Measurements from ENCODE around the gene LRRC57. TPM values are rescaled to one million over a fixed set of nuclear protein-coding genes. Genes with fewer than 3 reads are reported as not detected.

The LRRC57 gene
- total RNA-seq, 1 donor from 2014 or later = 25.9 TPM

DNA sequence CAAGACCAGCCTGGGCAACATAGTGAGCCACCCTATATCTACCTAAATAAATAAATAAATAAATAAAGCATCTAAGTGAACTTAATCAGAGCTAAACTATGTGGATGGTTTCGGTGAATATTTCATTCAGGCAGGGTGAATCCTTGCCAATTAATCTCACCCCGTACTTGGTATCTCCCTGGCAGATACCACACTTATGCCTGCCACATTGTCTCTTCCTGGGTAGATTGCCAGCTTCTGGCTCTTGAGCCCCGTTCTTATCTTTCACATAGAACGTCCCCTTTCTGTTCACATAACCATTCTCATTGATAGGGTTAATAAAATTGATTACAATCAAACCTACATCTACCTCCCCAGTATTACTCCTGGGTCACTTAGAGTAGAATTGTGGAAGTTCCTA is 46.1 kb downstream of the LRRC57 start:
- Histone ChIP-seq H3K27ac (no peak overlapping the region), H3K4me1 (peaks cover 53% of the 10 kb centered on the region), H3K36me3 (no peaks in the 10 kb centered on the region), H3K9me3 (no peaks in the 10 kb centered on the region), H3K27me3 (no peaks in the 10 kb centered on the region), H3K4me3 (no peak overlapping the region)
- TF ChIP-seq, protein P1, sequence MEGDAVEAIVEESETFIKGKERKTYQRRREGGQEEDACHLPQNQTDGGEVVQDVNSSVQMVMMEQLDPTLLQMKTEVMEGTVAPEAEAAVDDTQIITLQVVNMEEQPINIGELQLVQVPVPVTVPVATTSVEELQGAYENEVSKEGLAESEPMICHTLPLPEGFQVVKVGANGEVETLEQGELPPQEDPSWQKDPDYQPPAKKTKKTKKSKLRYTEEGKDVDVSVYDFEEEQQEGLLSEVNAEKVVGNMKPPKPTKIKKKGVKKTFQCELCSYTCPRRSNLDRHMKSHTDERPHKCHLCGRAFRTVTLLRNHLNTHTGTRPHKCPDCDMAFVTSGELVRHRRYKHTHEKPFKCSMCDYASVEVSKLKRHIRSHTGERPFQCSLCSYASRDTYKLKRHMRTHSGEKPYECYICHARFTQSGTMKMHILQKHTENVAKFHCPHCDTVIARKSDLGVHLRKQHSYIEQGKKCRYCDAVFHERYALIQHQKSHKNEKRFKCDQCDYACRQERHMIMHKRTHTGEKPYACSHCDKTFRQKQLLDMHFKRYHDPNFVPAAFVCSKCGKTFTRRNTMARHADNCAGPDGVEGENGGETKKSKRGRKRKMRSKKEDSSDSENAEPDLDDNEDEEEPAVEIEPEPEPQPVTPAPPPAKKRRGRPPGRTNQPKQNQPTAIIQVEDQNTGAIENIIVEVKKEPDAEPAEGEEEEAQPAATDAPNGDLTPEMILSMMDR (IDR thresholded peaks at IDR 0.05) = no peak
- DNase-seq = no peak
- intact Hi-C loops (cut with DNase I) = no loop called here
- no peak for ATAC-seq

DNA sequence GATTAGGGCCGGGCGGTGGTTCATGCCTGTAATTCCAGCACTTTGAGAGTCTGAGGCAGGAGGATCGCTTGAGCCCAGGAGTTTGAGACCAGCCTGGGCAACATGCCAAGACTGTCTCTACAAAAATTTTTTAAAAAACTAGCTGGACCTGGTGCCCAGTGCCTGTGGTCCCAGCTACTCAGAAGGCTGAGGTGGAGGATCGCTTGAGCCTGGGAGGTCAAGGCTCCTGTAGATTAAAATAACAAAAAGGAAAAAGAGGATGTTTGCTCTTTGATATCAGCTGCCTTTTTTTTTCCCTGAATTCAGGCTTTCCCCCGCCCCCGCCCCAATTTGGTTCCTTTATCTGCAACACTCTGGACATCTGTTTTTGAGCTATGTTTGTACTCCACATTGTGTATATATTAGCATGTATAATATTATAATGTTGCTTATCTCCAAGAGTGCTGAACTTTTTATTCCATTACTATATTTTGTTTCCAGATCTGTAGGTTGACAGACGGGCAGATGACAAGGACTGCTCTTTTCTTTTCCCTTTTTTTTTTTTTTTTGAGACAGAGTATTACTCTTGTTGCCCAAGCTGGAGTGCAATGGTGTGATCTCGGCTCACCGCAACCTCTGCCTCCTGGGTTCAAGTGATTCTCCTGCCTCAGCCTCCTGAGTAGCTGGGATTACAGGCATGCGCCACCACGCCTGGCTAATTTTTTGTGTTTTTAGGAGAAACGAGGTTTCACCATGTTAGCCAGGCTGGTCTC is 48.6 kb downstream of the LRRC57 start:
- no peaks in the 10 kb centered on the region for H3K9me3 ChIP-seq
- ATAC-seq = no peak
- no peak for DNase-seq
- H3K4me3 ChIP-seq = no peak overlapping the region
- peaks cover 62% of the 10 kb centered on the region for H3K4me1 ChIP-seq
- H3K27me3 ChIP-seq = no peaks in the 10 kb centered on the region
- intact Hi-C loops (cut with DNase I) = no loop called here
- TF ChIP-seq, protein P1 (IDR thresholded peaks at IDR 0.05) = no peak
- no peaks in the 10 kb centered on the region for H3K36me3 ChIP-seq
- peak overlapping the region; percentile 56 for H3K27ac ChIP-seq

DNA sequence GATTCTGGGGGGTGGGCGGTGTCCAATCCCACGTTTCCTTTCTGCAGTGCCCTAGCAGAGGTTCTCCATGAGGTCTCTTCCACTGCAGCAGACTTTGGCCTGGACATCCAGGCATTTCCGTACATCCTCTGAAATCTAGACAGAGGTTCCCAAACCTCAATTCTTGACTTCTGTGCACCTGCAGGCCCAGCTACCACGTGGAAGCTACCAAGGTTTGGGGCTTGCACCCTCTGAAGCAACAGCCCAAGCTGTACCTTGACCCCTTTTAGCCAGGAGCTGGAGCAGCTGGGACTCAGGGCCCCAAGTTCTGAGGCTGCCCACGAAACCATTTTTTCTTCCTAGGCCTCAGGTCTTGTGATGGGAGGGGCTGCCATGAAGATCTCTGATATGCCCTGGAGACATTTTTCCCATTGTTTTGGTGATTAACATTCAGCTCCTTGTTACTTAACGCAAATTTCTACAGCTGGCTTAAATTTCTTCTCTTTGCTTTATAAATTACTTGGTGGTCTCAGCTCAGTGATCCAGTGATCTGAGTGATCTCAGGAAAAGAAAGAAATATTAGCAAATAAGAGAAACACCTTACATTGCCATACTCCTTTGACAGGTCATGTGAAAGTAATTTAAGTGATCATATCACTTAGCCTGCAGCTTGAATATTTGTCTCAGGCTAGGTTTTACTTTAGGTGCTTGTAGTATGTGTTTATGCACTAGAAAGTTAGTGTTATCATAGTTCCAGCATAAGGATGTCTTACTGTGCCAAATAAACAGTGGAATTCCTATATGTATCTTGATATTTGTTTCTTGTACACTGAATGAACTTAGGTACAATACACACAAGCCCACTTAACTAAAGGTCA is 50.2 kb downstream of the LRRC57 start:
- no peak overlapping the region for H3K4me3 ChIP-seq
- H3K9me3 ChIP-seq = no peaks in the 10 kb centered on the region
- TF ChIP-seq, protein P1 (IDR thresholded peaks at IDR 0.05) = no peak
- intact Hi-C loops (cut with DNase I) = no loop called here
- peaks cover 64% of the 10 kb centered on the region for H3K4me1 ChIP-seq
- DNase-seq (no peak), ATAC-seq (no peak)
- no peaks in the 10 kb centered on the region for H3K36me3 ChIP-seq
- peak overlapping the region; percentile 7 for H3K27ac ChIP-seq
- no peaks in the 10 kb centered on the region for H3K27me3 ChIP-seq

DNA sequence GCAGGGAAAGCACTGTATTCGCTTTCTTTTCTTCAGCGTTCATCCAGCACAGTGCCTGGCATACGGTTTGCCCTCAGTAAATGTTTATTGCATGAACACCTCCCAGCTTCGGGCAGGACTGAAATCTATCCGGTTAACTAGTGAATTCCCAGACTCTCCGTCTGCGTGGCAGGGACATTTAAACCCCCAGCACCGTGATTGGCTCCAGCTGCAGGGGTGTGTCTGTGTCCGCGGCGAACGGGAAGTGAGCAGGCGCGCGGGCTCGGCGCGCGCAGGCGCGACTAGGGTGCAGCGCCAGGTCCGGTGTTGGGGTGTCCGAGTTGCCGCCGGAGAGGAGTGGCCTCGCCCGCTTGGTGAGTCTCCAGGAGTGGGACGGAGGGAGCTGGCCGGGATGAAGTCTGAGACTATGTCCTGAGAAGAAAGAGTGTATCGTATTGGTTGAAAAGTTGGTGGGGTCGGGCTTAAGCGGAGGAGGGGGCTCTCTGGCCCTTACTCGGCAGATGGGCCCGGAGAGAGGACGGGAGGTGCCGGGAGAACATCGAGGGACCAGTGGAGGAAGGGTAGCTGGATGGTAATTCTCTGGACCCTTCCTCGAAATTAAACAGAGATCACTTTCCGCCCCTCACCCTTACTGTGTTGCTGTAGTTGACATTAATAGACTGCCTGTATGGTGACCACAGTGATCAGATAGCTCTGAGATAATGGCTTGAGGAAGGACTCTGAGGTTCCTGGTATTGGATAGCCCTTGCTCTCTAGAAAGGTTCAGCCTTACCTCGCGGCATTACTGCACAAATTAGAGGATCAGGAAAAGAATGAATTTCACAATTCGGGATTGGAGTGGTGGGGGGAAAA is 53.0 kb downstream of the LRRC57 start, which contains the start of gene SNAP23:
Gene SNAP23 (plus strand): TSS at position 274 of the 852 bp plus-strand sequence. CDS start 16,213 bp downstream, outside the sequence.
- Histone ChIP-seq H3K4me3 (peak within 1 kb of the TSS; percentile 86), H3K9me3 (no peaks in the 10 kb centered on the region), H3K4me1 (peaks cover 67% of the 10 kb centered on the region), H3K27ac (peak within 1 kb of the TSS; percentile 96), H3K27me3 (no peaks in the 10 kb centered on the region), H3K36me3 (no peaks in the 10 kb centered on the region)
- intact Hi-C loops (cut with DNase I) = no loop called here
- TF ChIP-seq, protein P1 (IDR thresholded peaks at IDR 0.05) = no peak
- DNase-seq = peak; percentile 97
- peak; percentile 97 for ATAC-seq

DNA sequence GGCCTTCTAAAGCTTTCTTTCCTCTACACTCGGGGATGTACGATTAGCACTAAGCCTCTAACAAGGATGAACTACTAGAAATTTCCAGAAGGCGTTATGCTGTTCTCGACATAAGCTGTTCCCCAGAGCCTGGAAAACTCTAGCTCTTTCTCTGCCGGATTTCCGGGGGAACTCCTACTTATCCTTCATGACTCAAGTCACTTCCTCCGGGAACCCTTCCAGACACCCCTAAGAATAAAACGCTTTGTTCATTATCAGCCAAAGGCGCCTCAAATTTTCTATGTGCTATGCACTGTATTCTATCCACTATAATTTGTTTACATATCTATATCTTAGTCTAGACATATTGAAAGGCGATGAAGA is 53.6 kb downstream of the LRRC57 start:
- peak overlapping the region; percentile 86 for H3K4me3 ChIP-seq
- no peaks in the 10 kb centered on the region for H3K9me3 ChIP-seq
- ATAC-seq = peak; percentile 12
- H3K36me3 ChIP-seq = no peaks in the 10 kb centered on the region
- TF ChIP-seq, protein P1 (IDR thresholded peaks at IDR 0.05) = no peak
- intact Hi-C loops (cut with DNase I) = no loop called here
- DNase-seq = no peak
- peak overlapping the region; percentile 96 for H3K27ac ChIP-seq
- peaks cover 62% of the 10 kb centered on the region for H3K4me1 ChIP-seq
- H3K27me3 ChIP-seq = no peaks in the 10 kb centered on the region
